CD4-positive, alpha-beta T cell (primary cell): Measurements from ENCODE around the gene TUT1. TPM values are rescaled to one million over a fixed set of nuclear protein-coding genes. Genes with fewer than 3 reads are reported as not detected.
A peak's percentile ranks its signal among the peaks of the same experiment; 100 is the strongest.

Experiments
- ATAC-seq: fragments of 200-7000 bp; cut with Tn5 transposase; one replicate; pipeline ENCODE4 v1.10.0; 2022; ENCODE audit warnings: mild to moderate bottlenecking; ENCODE audit not compliant: poor library complexity
- CTCF ChIA-PET: fragments of 350-600 bp; sonication (Branson Sonifier 250); formaldehyde crosslinking; loops from one replicate; lab custom pipeline; 2021; ENCODE audit warnings: antibody characterized with exemption, inconsistent platforms; lab: Charles Lee
- POLR2A ChIA-PET: fragments of 350-600 bp; sonication (Branson Sonifier 250); formaldehyde crosslinking; loops from one replicate; lab custom pipeline; 2021; ENCODE audit warnings: antibody characterized with exemption, inconsistent platforms; lab: Charles Lee
- DNase-seq, 14 experiments: peaks; one replicate each; pipeline ENCODE4 v3.0.0-alpha.2; 2013 to 2020; ENCODE audit warnings: mixed read lengths in 2 of 14
- H3K27ac ChIP-seq, 2 donors: one replicate each; pipeline versions ENCODE4 v1.5.1 to v1.7.0; 2013; ENCODE audit warnings: low read length in 2 of 2, low read depth in 1 of 2, mild to moderate bottlenecking in 1 of 2
- H3K27me3 ChIP-seq, 2 experiments: 1 replicate in 1 of 2; 2 replicates in 1 of 2; pipeline versions ENCODE4 v1.6.1 to v1.7.0; 2013; ENCODE audit warnings: low read length in 2 of 2, control low read depth in 1 of 2, mild to moderate bottlenecking in 1 of 2, moderate library complexity in 1 of 2; ENCODE audit not compliant: insufficient read depth in 2 of 2, control insufficient read depth in 1 of 2
- H3K36me3 ChIP-seq: one replicate; pipeline ENCODE4 v1.6.1; 2013; ENCODE audit warnings: low read length, control low read depth; ENCODE audit not compliant: insufficient read depth
- H3K4me1 ChIP-seq: one replicate; pipeline ENCODE4 v1.6.1; 2013; ENCODE audit warnings: low read length, control low read depth; ENCODE audit not compliant: insufficient read depth
- H3K4me3 ChIP-seq: one replicate; pipeline ENCODE4 v1.5.1; 2013; ENCODE audit warnings: mild to moderate bottlenecking, low read length, moderate library complexity
- H3K9me3 ChIP-seq, 2 experiments: 1 replicate in 1 of 2; 2 replicates in 1 of 2; pipeline versions ENCODE4 v1.6.1 to v1.7.0; 2013; ENCODE audit warnings: low read length in 2 of 2, mild to moderate bottlenecking in 2 of 2, control low read depth in 1 of 2, moderate library complexity in 1 of 2; ENCODE audit not compliant: control insufficient read depth in 1 of 2, insufficient read depth in 1 of 2
- H3K27ac Mint-ChIP-seq: one replicate; pipeline ENCODE4 v1.8.0; 2020; ENCODE audit warnings: mixed read lengths
- H3K27me3 Mint-ChIP-seq: one replicate; pipeline ENCODE4 v1.8.0; 2021; ENCODE audit warnings: mixed read lengths
- H3K36me3 Mint-ChIP-seq: one replicate; pipeline ENCODE4 v1.8.0; 2021; ENCODE audit warnings: low read depth, mixed read lengths
- H3K4me1 Mint-ChIP-seq: one replicate; pipeline ENCODE4 v1.8.0; 2021; ENCODE audit warnings: low read depth, mixed read lengths
- H3K4me3 Mint-ChIP-seq: one replicate; pipeline ENCODE4 v1.8.0; 2020; ENCODE audit warnings: mild to moderate bottlenecking, mixed read lengths
- H3K9me3 Mint-ChIP-seq: one replicate; pipeline ENCODE4 v1.8.0; 2020; ENCODE audit warnings: mixed read lengths
- CTCF ChIP-seq: fragments of 200-600 bp; IDR thresholded peaks from one replicate; pipeline ENCODE4 v1.8.0; 2022; ENCODE audit warnings: antibody characterized with exemption, mild to moderate bottlenecking
- intact Hi-C, 2 experiments: fragments of 100-400 bp; cut with DNase I in 1 of 2; cut with micrococcal nuclease in 1 of 2; formaldehyde crosslinking; loops; one replicate each; pipeline versions ENCODE4 v1.15.1 to v1.9.0; 2023 to 2025; cut with DNase I, micrococcal nuclease
- total RNA-seq, 174 experiments: library from RNA in 2 of 174; stranded (reverse) in 2 of 174; gene quantifications; one replicate each; pipeline ENCODE4 v1.2.3 and lab custom pipeline; 2021 to 2026

The TUT1 gene
- total RNA-seq, 2 experiments from 2014 or later, result 25.5 to 26.2 TPM

DNA sequence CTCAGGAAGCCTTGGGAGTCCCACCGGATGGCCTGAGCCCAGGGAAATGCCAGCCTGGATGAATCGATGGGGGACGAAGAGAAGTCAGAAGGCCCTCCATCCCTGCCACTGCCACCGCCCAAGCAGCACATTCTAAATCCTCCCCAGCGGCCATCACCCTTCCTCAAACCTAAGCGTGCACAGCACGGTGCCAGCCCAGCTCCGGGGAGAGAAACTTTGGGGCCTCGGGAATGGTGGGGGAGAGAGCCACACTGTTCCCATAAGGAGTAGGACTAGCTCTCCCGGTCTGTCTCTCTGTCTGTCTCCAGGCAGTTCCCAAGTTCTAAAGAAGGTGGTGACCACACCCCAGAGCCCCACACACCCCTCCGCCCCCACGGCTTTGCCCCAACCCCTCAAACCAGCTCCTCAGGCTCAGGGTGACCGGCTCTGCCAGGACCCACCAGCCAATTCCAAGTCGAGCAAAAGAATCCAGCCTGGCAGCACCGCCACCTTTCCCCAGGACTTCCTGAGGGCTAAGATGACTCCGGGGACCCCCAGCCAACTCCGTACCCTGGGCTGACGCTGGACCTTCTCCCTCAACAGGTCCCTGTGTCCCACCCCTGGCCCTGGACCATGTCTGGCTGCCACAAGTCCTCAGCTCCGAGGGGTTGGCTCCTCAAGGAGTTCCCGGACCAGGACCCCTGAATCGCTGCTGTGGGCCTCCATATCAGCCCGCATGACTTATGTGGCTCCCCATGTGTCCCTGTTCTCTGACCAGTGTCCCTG lies 47.5 kb downstream of the TUT1 start:
- Histone ChIP-seq H3K27ac (peak overlapping the region; percentile 77 to 84), H3K4me1 (peaks cover 82% of the 10 kb centered on the region), H3K36me3 (peaks cover 19% of the 10 kb centered on the region), H3K27me3 (no peaks in the 10 kb centered on the region), H3K4me3 (peak overlapping the region; percentile 97), H3K9me3 (no peaks in the 10 kb centered on the region)
- no peaks in the 10 kb centered on the region for H3K27me3 Mint-ChIP-seq
- peaks cover 30% of the 10 kb centered on the region for H3K36me3 Mint-ChIP-seq
- intact Hi-C loops, result loop anchor here (2.0 to 10.0 kb wide), 4 partner anchors 17 to 579 kb away; partner anchors contain the start of gene FTH1 (in 1 of the 2)
- H3K9me3 Mint-ChIP-seq, result no peaks in the 10 kb centered on the region
- ATAC-seq, result no peak
- H3K4me3 Mint-ChIP-seq, result peak overlapping the region; percentile 99
- DNase-seq, result peak in 2 of 14 experiments; percentile 35 to 42
- H3K27ac Mint-ChIP-seq, result peak overlapping the region; percentile 90
- peaks cover 72% of the 10 kb centered on the region for H3K4me1 Mint-ChIP-seq
- TF ChIP-seq CTCF, result no peak
- ChIA-PET CTCF (interaction anchor here (0.8 to 10.9 kb wide), 11 partner anchors 12 to 142 kb away, joined by 3 to 251 read pairs (median 6); partner anchors contain the start of genes EEF1G and TUT1), POLR2A (interaction anchor here (1.0 to 6.3 kb wide), 10 partner anchors 8 to 297 kb away, joined by 3 to 122 read pairs (median 9); partner anchors contain the start of genes EEF1G, GANAB, TUT1 and WDR74)

DNA sequence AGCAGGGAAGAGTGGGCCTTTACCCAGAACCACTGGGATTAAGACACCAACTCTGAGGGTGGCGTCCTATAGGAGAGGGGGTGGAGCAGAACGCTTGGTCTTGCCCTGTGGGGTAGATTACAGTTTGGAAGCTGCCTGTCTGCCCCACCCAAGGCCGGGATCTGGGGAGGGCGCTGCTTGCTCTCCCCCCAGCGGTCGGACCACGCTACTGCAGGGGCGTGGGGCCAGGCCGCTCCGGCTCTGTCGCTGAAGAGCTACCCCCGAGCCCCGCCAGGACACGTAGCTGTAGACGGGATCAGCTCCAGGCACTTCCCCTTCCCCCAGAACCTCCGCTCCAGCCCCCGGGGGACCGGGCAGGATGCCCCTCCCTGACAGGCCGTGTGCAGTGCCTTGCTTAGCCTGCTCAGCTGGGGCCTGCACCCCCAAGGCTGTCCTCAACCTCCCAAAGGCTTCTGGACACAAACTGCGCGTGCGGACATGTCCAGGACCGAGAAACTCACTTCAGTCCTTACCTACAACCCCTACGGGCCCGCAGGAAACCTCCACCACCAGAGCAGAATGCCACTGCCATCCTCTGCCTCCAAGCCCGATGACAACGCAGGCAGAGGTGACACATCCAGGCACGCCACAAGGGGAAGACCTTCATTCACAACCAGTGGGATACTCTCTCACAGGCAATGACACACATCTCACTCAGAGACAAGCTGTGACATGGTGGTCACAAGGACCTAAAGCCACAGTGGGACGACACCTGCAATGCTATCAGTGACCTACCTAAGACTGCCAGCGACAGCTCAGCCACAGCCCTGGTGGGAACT lies 48.4 kb downstream of the TUT1 start:
- Mint-ChIP-seq H3K27ac (peak overlapping the region; percentile 90), H3K27me3 (no peaks in the 10 kb centered on the region), H3K4me1 (peaks cover 77% of the 10 kb centered on the region), H3K4me3 (peak overlapping the region; percentile 99), H3K36me3 (peaks cover 38% of the 10 kb centered on the region), H3K9me3 (no peaks in the 10 kb centered on the region)
- Histone ChIP-seq H3K27ac (peak overlapping the region; percentile 77 to 84), H3K27me3 (no peaks in the 10 kb centered on the region), H3K9me3 (no peaks in the 10 kb centered on the region), H3K4me3 (peak overlapping the region; percentile 97), H3K4me1 (peaks cover 89% of the 10 kb centered on the region), H3K36me3 (peaks cover 19% of the 10 kb centered on the region)
- ChIA-PET CTCF (interaction anchor here (0.7 to 10.9 kb wide), 15 partner anchors 9 to 141 kb away, joined by 3 to 251 read pairs (median 5); partner anchors contain the start of genes EEF1G and TUT1), POLR2A (interaction anchor here (0.6 to 6.3 kb wide), 11 partner anchors 7 to 298 kb away, joined by 3 to 122 read pairs (median 3); partner anchors contain the start of genes B3GAT3, EEF1G, GANAB and TUT1)
- peak; percentile 99 for TF ChIP-seq CTCF
- ATAC-seq, result peak; percentile 56
- intact Hi-C loops, result loop anchor here (1.0 to 10.0 kb wide), 6 partner anchors 11 to 578 kb away; partner anchors contain the start of gene FTH1 (in 1 of the 2)
- peak; percentile 58 to 89 (median 66) for DNase-seq
